Neural cell (in vitro differentiated cells): Measurements from ENCODE around the gene PGRMC2. TPM values are rescaled to one million over a fixed set of nuclear protein-coding genes. Genes with fewer than 3 reads are reported as not detected.

Experiments
- H2AFZ ChIP-seq: fragments of 200-600, 300-800 bp; sonication (generic), shearing (Covaris generic); 2 replicates; pipeline ENCODE4 v1.6.0; 2014; ENCODE audit warnings: low read depth, mild to moderate bottlenecking, antibody characterized with exemption, low read length, moderate library complexity
- H3F3A ChIP-seq: fragments of 200-600 bp; shearing (Covaris generic); 2 replicates; pipeline ENCODE4 v1.6.1; 2016; ENCODE audit warnings: mild to moderate bottlenecking, moderate library complexity, mixed read lengths, antibody characterized with exemption, low read length; ENCODE audit not compliant: insufficient read depth, poor library complexity, severe bottlenecking
- H3K27ac ChIP-seq: fragments of 200-600, 300-800 bp; sonication (generic), shearing (Covaris generic); 2 replicates; pipeline ENCODE4 v1.5.1; 2014; ENCODE audit warnings: mild to moderate bottlenecking, low read length, moderate library complexity
- H3K27me3 ChIP-seq: fragments of 300-800, 200-600 bp; sonication (generic), shearing (Covaris generic); 2 replicates; pipeline ENCODE4 v1.6.0; 2014; ENCODE audit warnings: mild to moderate bottlenecking, low read depth, low read length, moderate library complexity; ENCODE audit not compliant: insufficient read depth
- H3K36me3 ChIP-seq: fragments of 300-800, 200-600 bp; sonication (generic), shearing (Covaris generic); 2 replicates; pipeline ENCODE4 v1.5.1; 2014; ENCODE audit warnings: mild to moderate bottlenecking, antibody characterized with exemption, low read length, moderate library complexity; ENCODE audit not compliant: insufficient read depth
- H3K4me2 ChIP-seq: fragments of 300-800, 200-600 bp; sonication (generic), shearing (Covaris generic); 2 replicates; pipeline ENCODE4 v1.6.0; 2014; ENCODE audit warnings: mild to moderate bottlenecking, low read length
- H3K4me3 ChIP-seq: fragments of 300-800, 200-600 bp; sonication (generic), shearing (Covaris generic); 2 replicates; pipeline ENCODE4 v1.5.1; 2014; ENCODE audit warnings: mild to moderate bottlenecking, low read length, moderate library complexity
- H3K79me2 ChIP-seq: fragments of 200-600 bp; shearing (Covaris generic); replicated peaks from 2 replicates; pipeline ENCODE4 v1.6.0; 2014; ENCODE audit warnings: mild to moderate bottlenecking, low read length, moderate library complexity; ENCODE audit not compliant: insufficient read depth
- H3K9ac ChIP-seq: fragments of 300-800, 200-600 bp; sonication (generic), shearing (Covaris generic); 2 replicates; pipeline ENCODE4 v1.6.1; 2016; ENCODE audit warnings: mild to moderate bottlenecking, low read length, mixed read lengths
- H3K9me2 ChIP-seq: fragments of 200-600 bp; shearing (Covaris generic); 2 replicates; pipeline ENCODE4 v1.6.1; 2016; ENCODE audit warnings: mild to moderate bottlenecking, low read length, mixed read lengths; ENCODE audit not compliant: insufficient read depth
- H3K9me3 ChIP-seq: fragments of 200-600, 300-800 bp; sonication (generic), shearing (Covaris generic); 2 replicates; pipeline ENCODE4 v1.6.1; 2016; ENCODE audit warnings: mild to moderate bottlenecking, mixed run types, low read length, moderate library complexity, mixed read lengths
- H4K20me1 ChIP-seq: fragments of 200-600 bp; shearing (Covaris generic); 2 replicates; pipeline ENCODE4 v1.6.1; 2016; ENCODE audit warnings: mild to moderate bottlenecking, mixed run types; ENCODE audit not compliant: insufficient read depth
- CTCF ChIP-seq: fragments of 450-650 bp; IDR thresholded peaks from 2 replicates; pipeline ENCODE4 v1.5.1; 2014; ENCODE audit warnings: antibody characterized with exemption, mild to moderate bottlenecking, moderate library complexity; ENCODE audit not compliant: poor library complexity, severe bottlenecking
- EP300 ChIP-seq: fragments of 450-650 bp; conservative IDR thresholded peaks from 2 replicates; pipeline ENCODE4 v1.6.1; 2014; ENCODE audit warnings: antibody characterized with exemption, mild to moderate bottlenecking, moderate library complexity; ENCODE audit not compliant: poor library complexity, severe bottlenecking
- EZH2 ChIP-seq: fragments of 200-600, 300-800 bp; shearing (Covaris generic), sonication (generic); IDR thresholded peaks from 2 replicates; pipeline ENCODE4 v1.6.1; 2014; ENCODE audit warnings: antibody characterized with exemption, low read length, borderline replicate concordance, mild to moderate bottlenecking; ENCODE audit not compliant: insufficient read depth, poor library complexity, severe bottlenecking
- MXI1 ChIP-seq: fragments of 450-650 bp; conservative IDR thresholded peaks from 2 replicates; pipeline ENCODE4 v1.6.1; 2014; ENCODE audit warnings: antibody characterized with exemption, mild to moderate bottlenecking; ENCODE audit not compliant: poor library complexity, severe bottlenecking
- POLR2AphosphoS5 ChIP-seq: IDR thresholded peaks from 2 replicates; pipeline ENCODE4 v1.6.1; 2012
- RAD21 ChIP-seq: fragments of 450-650 bp; conservative IDR thresholded peaks from 2 replicates; pipeline ENCODE4 v1.6.1; 2014; ENCODE audit warnings: antibody characterized with exemption, mild to moderate bottlenecking, moderate library complexity
- SMC3 ChIP-seq: fragments of 450-650 bp; conservative IDR thresholded peaks from 2 replicates; pipeline ENCODE4 v1.6.1; 2014; ENCODE audit warnings: antibody characterized with exemption, mild to moderate bottlenecking, moderate library complexity; ENCODE audit not compliant: poor library complexity
- TAF1 ChIP-seq: IDR thresholded peaks from 2 replicates; pipeline ENCODE4 v1.6.1; 2012; ENCODE audit warnings: low read depth
- polyA plus RNA-seq: library from polyadenylated mRNA; depleted of rRNA; stranded (reverse); fragments of >200 nt; gene quantifications from 2 replicates; pipeline ENCODE4 v1.2.3, GENCODE V29; 2014
- TF ChIP-seq, protein P1 (sequence below): IDR thresholded peaks from 2 replicates; pipeline ENCODE4 v1.6.1; 2012; ENCODE audit warnings: borderline replicate concordance

PGRMC2 gene
- polyA plus RNA-seq, 1 donor from 2014 or later: 16.5 TPM

DNA sequence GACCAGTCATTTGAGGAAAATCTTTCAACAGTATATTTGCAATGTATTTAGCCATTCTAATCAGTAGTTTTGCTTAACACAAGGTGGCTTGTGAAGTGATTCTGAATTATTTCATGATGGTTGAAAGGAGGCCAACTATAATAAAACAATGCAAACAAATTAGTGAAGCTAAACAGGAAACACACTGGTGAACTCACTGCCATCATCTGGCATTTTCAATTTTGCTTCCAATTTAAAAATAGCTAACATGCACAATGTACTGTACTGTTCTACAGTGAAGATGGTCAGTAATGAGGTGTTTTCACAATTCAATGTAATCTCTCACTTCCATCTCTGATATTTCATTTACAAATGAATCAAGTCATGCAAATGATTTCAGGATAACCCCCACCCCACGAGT, 31.1 kb downstream of the PGRMC2 start:
- Histone ChIP-seq H3K27ac (no peak overlapping the region), H4K20me1 (no peaks in the 10 kb centered on the region)

DNA sequence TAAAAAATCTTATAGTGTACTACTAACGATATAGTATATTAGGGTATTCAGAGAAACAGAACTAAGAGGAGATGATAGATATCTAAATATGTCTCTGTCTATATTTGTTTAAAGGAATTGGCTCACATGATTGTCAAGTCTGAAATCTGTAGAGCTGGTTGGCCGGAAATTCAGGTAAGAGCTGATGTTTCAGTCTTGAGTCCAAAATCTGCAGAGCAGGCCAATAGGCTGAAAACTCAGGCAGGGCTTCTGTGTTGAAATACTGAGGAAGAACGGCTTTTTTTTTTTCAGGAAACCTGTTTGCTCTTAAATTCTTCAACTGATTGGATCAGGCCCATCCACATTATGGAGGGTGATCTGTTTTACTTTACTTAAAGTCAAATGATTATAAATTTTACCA, 31.7 kb downstream of the PGRMC2 start:
- no peaks in the 10 kb centered on the region for H3K9me3 ChIP-seq
- TF ChIP-seq POLR2AphosphoS5 (no peak), RAD21 (no peak), TAF1 (no peak), MXI1 (no peak), EZH2 (no peak), CTCF (no peak)

More for the DNA sequence above, 31.1 kb downstream of the PGRMC2 start:
- Histone ChIP-seq H3K9me3 (no peaks in the 10 kb centered on the region), H3F3A (no peaks in the 10 kb centered on the region), H3K36me3 (no peaks in the 10 kb centered on the region), H3K9ac (no peak overlapping the region), H3K79me2 (no peaks in the 10 kb centered on the region), H3K4me2 (no peak overlapping the region), H2AFZ (no peak overlapping the region), H3K4me3 (no peak overlapping the region), H3K27me3 (no peaks in the 10 kb centered on the region), H3K9me2 (no peaks in the 10 kb centered on the region)
- TF ChIP-seq POLR2AphosphoS5: no peak
- TF ChIP-seq, protein P1, sequence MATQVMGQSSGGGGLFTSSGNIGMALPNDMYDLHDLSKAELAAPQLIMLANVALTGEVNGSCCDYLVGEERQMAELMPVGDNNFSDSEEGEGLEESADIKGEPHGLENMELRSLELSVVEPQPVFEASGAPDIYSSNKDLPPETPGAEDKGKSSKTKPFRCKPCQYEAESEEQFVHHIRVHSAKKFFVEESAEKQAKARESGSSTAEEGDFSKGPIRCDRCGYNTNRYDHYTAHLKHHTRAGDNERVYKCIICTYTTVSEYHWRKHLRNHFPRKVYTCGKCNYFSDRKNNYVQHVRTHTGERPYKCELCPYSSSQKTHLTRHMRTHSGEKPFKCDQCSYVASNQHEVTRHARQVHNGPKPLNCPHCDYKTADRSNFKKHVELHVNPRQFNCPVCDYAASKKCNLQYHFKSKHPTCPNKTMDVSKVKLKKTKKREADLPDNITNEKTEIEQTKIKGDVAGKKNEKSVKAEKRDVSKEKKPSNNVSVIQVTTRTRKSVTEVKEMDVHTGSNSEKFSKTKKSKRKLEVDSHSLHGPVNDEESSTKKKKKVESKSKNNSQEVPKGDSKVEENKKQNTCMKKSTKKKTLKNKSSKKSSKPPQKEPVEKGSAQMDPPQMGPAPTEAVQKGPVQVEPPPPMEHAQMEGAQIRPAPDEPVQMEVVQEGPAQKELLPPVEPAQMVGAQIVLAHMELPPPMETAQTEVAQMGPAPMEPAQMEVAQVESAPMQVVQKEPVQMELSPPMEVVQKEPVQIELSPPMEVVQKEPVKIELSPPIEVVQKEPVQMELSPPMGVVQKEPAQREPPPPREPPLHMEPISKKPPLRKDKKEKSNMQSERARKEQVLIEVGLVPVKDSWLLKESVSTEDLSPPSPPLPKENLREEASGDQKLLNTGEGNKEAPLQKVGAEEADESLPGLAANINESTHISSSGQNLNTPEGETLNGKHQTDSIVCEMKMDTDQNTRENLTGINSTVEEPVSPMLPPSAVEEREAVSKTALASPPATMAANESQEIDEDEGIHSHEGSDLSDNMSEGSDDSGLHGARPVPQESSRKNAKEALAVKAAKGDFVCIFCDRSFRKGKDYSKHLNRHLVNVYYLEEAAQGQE: no peak
- no peak for TF ChIP-seq EZH2
- TF ChIP-seq TAF1: no peak
- TF ChIP-seq RAD21: no peak
- TF ChIP-seq CTCF: no peak
- TF ChIP-seq SMC3: no peak
- no peak for TF ChIP-seq EP300
- TF ChIP-seq MXI1: no peak

More for the DNA sequence above, 31.7 kb downstream of the PGRMC2 start:
- no peak overlapping the region for H2AFZ ChIP-seq
- no peak overlapping the region for H3K4me2 ChIP-seq
- H3F3A ChIP-seq: no peaks in the 10 kb centered on the region
- no peaks in the 10 kb centered on the region for H3K9me2 ChIP-seq
- no peak overlapping the region for H3K27ac ChIP-seq
- no peaks in the 10 kb centered on the region for H4K20me1 ChIP-seq
- H3K36me3 ChIP-seq: no peaks in the 10 kb centered on the region
- H3K4me3 ChIP-seq: no peak overlapping the region
- H3K27me3 ChIP-seq: no peaks in the 10 kb centered on the region
- H3K79me2 ChIP-seq: no peaks in the 10 kb centered on the region
- H3K9ac ChIP-seq: no peak overlapping the region
